Nephron progenitor cell (in vitro differentiated cells): Measurements from ENCODE around the gene UTP14C.

Source experiments
- DNase-seq: peaks from one replicate; pipeline ENCODE4 v3.0.0; 2021
- H3K27ac Mint-ChIP-seq: 2 replicates; pipeline ENCODE4 v1.8.0; 2021; ENCODE audit warnings: mild to moderate bottlenecking, moderate library complexity, mixed read lengths
- H3K27me3 Mint-ChIP-seq: 2 replicates; pipeline ENCODE4 v1.8.0; 2021; ENCODE audit warnings: mild to moderate bottlenecking, low read depth, mixed read lengths; ENCODE audit not compliant: poor library complexity
- H3K36me3 Mint-ChIP-seq: 2 replicates; pipeline ENCODE4 v1.8.0; 2021; ENCODE audit warnings: low read depth, mixed read lengths
- H3K4me1 Mint-ChIP-seq: 2 replicates; pipeline ENCODE4 v1.8.0; 2021; ENCODE audit warnings: mixed read lengths
- H3K4me3 Mint-ChIP-seq: 2 replicates; pipeline ENCODE4 v1.8.0; 2021; ENCODE audit warnings: mild to moderate bottlenecking, moderate library complexity, mixed read lengths
- H3K9me3 Mint-ChIP-seq: 2 replicates; pipeline ENCODE4 v1.8.0; 2021; ENCODE audit warnings: mild to moderate bottlenecking, moderate library complexity, mixed read lengths
- CTCF ChIP-seq: fragments of 200-600 bp; sonication (generic); IDR thresholded peaks from 2 replicates; pipeline ENCODE4 v1.5.0; 2021; ENCODE audit warnings: antibody characterized with exemption

UTP14C gene

GRCh38 chr13:52061587-52061986, 37.1 kb downstream of the UTP14C start:
- Mint-ChIP-seq H3K9me3 (peaks cover 60% of the 10 kb centered on the region), H3K27ac (no peak overlapping the region), H3K4me1 (no peaks in the 10 kb centered on the region), H3K36me3 (peaks cover 9% of the 10 kb centered on the region), H3K27me3 (no peaks in the 10 kb centered on the region), H3K4me3 (no peak overlapping the region)
- no peak for TF ChIP-seq CTCF
- DNase-seq = no peak

GRCh38 chr13:52067237-52067636, 42.7 kb downstream of the UTP14C start:
- H3K27ac Mint-ChIP-seq = no peak overlapping the region
- DNase-seq = no peak
- H3K36me3 Mint-ChIP-seq = peaks cover 29% of the 10 kb centered on the region
- H3K4me3 Mint-ChIP-seq = no peak overlapping the region
- H3K4me1 Mint-ChIP-seq = no peaks in the 10 kb centered on the region
- H3K9me3 Mint-ChIP-seq = peaks cover 83% of the 10 kb centered on the region
- no peak for TF ChIP-seq CTCF
- H3K27me3 Mint-ChIP-seq = no peaks in the 10 kb centered on the region

GRCh38 chr13:52070929-52071523, 46.5 kb downstream of the UTP14C start:
- Mint-ChIP-seq H3K27me3 (peaks cover 4% of the 10 kb centered on the region), H3K27ac (no peak overlapping the region), H3K9me3 (peaks cover 79% of the 10 kb centered on the region), H3K4me1 (no peaks in the 10 kb centered on the region), H3K4me3 (no peak overlapping the region), H3K36me3 (peaks cover 25% of the 10 kb centered on the region)
- TF ChIP-seq CTCF = no peak
- no peak for DNase-seq
